NK-92 (cell line): ENCODE measurements around the gene OR4B1.

Experiments used
- DNase-seq: peaks from one replicate; lab custom pipeline; 2025; ENCODE audit not compliant: unreplicated experiment; lab: John Stamatoyannopoulos, UW

Gene OR4B1

DNA sequence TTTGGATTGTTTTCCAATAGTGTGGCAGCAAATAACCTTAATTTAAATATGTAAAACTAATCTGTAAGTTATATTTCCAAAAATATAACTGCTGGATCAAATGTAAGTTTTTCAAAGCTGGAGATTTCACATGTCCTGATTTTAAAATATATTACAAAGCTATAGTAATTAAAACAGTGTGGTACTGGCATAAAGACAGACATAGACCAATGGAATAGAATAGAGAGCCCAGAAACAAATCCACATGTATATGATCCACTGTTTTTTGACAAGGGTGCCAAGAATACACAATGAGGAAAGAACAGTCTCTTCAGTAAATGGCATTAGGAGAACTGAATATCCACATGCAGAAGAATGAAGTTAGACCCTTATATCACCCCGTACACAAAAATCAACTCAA lies 32.3 kb downstream of the OR4B1 start:
- no peak for DNase-seq

DNA sequence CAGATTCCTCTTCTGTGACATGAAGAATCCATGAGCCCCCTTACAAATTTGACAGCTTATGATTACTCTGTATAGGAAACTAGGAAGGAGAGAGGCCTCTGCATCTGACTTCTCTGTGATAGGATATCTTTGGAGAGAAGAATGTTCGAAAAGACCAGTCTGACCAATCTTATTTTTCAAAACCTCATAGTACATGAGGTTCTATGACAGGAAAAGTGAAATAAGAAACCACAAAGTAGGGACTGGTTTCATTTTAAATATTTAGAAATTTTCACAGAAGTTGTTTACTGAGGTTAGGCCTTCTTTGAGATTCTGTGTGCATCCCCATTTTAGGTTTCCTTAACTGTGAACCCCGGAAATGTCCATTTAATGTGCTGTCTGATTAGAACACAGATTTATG lies 45.0 kb downstream of the OR4B1 start:
- no peak for DNase-seq

DNA sequence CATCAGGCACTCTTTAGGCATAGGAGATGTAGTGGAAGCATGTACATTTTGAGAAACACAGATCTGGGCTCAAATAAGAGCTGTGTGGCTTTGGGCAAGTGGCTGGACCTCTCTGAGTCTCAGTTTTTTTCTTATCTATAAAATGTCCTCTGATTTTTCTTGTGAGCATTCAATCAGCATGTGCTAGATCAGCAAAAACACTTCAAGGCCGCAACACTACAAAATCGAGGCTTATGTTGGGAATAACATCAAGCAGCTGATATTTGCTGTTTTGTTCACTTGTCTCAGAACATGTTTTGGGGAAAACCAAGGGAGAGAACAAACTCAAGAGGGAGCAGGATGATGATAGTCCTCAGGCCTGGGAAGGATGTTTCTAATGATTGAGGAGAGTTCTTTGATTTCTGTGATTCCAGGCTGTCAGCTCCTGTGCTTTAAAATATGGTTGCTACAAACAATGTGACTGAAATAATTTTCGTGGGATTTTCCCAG lies 46.9 kb downstream of the OR4B1 start, which contains the start of gene OR4X1:
OR4X1 (plus strand) TSS at position 439 of the 489 bp plus-strand sequence; CDS start at position 439, 0 bp downstream.
- DNase-seq = no peak
